GM18507 (cell line): Measurements from ENCODE around the gene DEFB129.
"Not testable (repeated sequence)": the region's sequence is repeated elsewhere in the genome, so short reads cannot be mapped to it uniquely, and the experiment has no call there.

Experiments used
- DNase-seq: peaks from one replicate; pipeline ENCODE4 v3.0.0; 2011; ENCODE audit warnings: low read depth; ENCODE audit not compliant: insufficient read length; ENCODE audit errors: extremely low spot score
- FAIRE-seq: peaks from 2 replicates; lab custom pipeline; 2011; peaks lifted over from hg19 to GRCh38; lab: Jason Lieb, UNC

DEFB129 gene

DNA sequence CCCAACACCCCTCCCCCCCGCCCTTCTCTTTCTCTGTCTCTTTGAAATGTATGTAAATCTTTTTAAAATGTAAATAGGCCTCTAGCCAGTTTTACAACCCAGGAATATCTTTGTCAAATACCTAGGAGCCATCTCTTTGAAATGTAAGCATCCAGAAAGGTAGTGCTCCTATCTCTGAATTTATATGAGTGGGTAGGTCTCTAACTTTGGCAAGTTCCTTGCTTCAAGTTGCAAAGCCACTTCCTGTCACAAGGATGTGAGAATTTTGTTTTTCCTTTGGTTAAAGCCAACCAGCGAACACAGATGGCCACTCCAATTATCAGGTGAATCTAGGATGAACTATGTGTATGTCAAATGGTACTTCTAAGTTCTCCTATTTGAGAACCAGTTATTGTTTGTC is 24.3 kb downstream of the DEFB129 start:
- no peak for DNase-seq

DNA sequence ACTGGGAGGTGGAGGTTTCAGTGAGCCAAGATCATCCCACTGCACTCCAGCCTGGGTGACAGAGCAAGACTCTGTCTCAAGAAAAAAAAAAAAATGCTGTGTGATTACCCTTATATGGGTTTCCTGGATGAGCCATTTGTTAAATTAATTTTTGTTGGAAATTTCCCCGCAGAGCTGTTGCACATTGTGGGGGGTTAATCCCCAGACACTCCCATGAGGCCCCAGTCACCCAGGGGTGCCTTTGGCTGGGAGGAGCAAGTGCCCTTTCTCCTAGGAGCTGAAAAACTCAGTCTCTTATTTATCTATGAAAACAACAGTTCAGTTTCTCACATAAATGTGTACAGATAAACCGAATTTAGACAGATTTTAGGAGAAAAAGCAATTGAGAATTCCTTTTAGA is 25.7 kb downstream of the DEFB129 start:
- no peak for FAIRE-seq

More for the DNA sequence above, 24.3 kb downstream of the DEFB129 start:
- no peak for FAIRE-seq

GRCh38 chr20:253447-253846 is 26.4 kb downstream of the DEFB129 start:
- not testable (repeated sequence) for DNase-seq, FAIRE-seq

More for the DNA sequence above, 25.7 kb downstream of the DEFB129 start:
- DNase-seq: no peak

DNA sequence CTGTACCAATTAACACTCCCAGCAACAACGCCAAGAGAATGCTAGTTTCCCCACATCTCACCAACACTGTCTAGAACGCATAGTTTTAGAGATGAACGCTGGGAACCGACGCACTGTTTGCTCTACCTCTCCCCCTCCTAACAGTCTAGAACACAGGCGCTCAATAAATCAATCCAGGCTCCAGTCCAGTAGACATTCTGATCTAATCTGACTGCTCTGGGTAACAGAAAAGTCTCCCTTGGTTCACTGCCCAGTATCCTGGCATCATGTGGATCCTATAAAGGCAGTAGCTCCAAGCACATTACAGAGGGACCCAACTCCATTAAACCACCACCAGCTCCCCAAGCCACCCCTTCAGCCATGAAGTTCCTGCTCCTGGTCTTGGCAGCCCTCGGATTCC is 30.4 kb downstream of the DEFB129 start, which contains the start of gene DEFB132:
Gene DEFB132 (plus strand): TSS at position 306 of the 400 bp plus-strand sequence. CDS start 55 bp downstream, at position 361.
- DNase-seq (no peak), FAIRE-seq (no peak)

GRCh38 chr20:258269-258858 is 31.3 kb downstream of the DEFB129 start:
- DNase-seq: no peak
- no peak for FAIRE-seq

DNA sequence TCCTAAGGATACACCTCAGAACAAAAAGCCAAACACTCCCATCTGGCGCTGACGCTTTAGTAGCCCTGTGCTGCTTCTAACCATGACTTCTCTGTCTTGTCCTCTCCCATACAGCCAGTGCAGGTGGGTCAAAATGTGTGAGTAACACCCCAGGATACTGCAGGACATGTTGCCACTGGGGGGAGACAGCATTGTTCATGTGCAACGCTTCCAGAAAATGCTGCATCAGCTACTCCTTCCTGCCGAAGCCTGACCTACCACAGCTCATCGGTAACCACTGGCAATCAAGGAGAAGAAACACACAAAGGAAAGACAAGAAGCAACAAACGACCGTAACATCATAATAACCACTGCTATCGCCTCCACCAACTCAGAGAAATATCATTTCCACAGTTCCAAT is 31.9 kb downstream of the DEFB129 start:
- FAIRE-seq: no peak

DNA sequence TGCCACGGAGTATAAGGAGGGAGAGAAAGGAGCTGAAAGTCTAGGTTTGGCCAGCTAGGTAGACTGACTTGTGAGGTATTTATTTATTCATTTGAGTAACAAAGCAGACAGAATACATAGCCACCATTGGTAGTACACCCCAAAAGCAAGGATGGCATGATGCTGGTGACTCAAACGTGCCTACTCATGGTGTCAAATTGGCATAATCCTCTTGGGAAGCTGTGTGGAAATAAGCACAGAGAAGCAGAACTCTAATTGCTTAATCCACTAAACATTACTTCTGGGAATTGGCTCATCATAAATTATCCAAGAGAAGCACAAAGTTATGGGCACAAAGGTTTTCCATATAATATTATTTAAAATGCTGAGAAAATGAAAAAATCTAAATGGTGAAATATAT is 32.9 kb downstream of the DEFB129 start:
- no peak for FAIRE-seq

More for the DNA sequence above, 31.9 kb downstream of the DEFB129 start:
- DNase-seq: no peak

DNA sequence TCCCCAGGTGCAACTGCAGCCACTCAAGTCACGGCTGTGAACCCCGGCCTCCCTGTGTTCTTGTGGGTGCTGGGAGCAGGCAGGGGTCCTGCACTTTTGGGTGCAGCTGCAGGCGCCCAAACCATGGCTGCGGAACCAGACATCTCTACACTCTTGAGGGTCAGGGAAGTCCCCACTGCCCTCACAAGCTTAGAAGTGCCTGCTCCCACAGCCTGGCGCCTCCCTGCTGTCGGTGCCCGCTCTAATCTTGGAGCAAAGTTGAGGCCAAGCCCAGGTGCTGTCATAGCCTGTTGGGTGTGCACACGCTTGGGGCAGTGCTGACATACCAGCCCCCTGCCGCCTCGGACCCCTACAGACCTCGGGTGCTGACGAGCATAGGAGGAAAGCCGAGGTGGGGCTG is 36.6 kb downstream of the DEFB129 start:
- DNase-seq: no peak
- FAIRE-seq: no peak

More for the DNA sequence above, 32.9 kb downstream of the DEFB129 start:
- DNase-seq: no peak

- DNase-seq: peak; percentile 88
- FAIRE-seq: peak; percentile 89
Observed at GRCh38 chr20:266596-267562, 39.8 kb downstream of the DEFB129 start.

DNA sequence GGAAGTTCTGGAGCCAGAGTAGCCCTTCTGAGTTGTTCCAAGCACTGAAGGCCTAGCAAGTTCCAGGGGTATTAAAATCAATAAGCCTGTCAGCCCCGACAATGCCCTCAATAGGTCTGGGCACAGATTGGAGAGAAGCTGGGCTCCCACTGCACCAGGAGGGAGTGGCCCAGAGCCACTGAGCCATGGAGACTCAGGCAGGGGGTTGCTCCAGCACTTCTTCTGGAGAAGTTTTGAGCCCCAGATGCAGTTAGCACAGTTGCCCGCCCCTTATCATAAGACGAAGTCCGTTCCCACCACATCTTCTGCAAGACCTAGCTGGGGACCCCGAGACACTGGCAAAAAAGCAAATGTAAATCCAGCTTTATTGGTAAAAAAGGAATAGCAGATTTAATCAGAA is 43.5 kb downstream of the DEFB129 start:
- DNase-seq (no peak), FAIRE-seq (no peak)

- FAIRE-seq (no peak), DNase-seq (no peak)
Observed at GRCh38 chr20:271069-271468, 44.0 kb downstream of the DEFB129 start.

DNA sequence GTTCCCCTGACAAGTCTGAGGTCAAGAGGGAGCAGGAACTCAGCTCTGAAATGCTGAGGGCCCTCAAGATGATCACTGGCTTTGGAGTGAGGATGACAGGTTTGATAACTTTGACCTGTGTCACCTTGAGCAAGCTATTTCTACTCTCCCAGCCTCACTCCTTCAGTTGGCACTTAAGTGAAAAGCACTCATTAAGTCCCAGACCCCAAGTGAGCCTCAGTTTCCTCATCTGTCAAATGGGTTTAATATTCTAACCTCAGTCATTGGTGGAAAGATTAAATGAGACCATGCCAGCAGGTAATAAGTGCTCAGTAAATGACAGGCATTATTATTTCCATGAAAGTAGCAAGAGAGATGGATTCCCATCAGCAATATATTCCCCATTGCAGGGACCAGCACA is 44.5 kb downstream of the DEFB129 start:
- DNase-seq (no peak), FAIRE-seq (no peak)

DNA sequence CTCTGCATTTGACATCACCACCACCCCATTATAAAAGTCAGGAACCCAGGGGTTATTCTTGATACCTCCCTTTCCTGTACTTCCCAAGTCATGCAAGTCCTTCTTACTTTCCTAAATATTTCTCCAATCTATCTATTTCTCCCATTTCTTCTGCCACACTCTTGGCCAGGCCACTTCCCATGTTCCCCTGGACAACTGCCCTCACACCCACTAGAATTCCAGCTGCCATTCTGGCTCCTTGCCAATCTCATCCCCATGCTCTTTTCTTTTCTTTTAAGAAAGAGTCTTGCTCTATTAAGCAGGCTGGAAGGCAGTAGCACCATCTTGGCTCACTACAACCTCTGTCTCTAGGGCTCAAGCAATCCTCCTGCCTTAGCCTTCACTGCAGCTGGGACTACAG is 45.7 kb downstream of the DEFB129 start:
- no peak for FAIRE-seq
- no peak for DNase-seq

- DNase-seq (no peak), FAIRE-seq (no peak)
Observed at GRCh38 chr20:273884-274283, 46.8 kb downstream of the DEFB129 start.

DNA sequence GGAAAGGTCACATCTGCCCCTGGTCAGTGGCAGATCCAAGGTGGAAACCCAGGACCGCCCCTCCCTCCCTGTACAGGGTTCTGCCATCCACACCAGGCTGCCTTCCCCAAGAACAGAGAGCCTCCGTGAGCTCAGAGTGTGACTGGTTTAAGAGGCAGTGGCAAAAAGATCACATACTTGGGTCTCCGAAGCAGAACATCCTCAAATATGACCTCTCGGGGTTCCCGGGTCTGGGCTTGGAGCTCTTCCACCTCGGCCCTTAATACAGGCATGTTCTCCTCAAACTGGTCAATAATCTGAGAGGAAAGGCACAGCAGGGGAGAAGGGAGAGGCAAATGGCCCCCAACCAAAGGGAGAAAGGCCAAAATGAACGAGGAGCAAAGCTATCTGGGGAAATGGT is 48.7 kb downstream of the DEFB129 start:
- no peak for DNase-seq
- FAIRE-seq: no peak

- DNase-seq: no peak
- FAIRE-seq: no peak
Observed at GRCh38 chr20:276620-277495, 49.8 kb downstream of the DEFB129 start.

- DNase-seq (no peak), FAIRE-seq (no peak)
Observed at GRCh38 chr20:277496-277781, 50.4 kb downstream of the DEFB129 start.

DNA sequence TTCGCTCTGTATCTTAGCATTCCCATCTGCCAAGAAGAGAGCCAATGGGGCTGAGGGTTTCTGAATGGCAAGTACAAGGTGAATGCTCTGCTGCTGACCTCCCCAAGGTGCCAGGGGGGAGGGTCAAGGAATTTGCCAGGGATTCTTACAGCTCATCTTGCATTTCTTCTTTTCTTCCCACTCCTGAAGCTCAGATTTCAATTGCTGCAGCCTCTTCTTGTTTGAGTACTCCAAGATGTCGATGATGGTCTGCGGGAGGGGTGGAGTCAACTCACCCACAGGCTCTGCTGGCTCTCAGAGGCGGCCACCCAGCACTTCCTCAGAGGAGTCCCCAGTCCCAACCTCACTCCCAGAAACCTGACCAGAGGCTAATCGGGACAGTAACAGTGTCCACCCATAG is 51.1 kb downstream of the DEFB129 start:
- no peak for FAIRE-seq
- DNase-seq: no peak

DNA sequence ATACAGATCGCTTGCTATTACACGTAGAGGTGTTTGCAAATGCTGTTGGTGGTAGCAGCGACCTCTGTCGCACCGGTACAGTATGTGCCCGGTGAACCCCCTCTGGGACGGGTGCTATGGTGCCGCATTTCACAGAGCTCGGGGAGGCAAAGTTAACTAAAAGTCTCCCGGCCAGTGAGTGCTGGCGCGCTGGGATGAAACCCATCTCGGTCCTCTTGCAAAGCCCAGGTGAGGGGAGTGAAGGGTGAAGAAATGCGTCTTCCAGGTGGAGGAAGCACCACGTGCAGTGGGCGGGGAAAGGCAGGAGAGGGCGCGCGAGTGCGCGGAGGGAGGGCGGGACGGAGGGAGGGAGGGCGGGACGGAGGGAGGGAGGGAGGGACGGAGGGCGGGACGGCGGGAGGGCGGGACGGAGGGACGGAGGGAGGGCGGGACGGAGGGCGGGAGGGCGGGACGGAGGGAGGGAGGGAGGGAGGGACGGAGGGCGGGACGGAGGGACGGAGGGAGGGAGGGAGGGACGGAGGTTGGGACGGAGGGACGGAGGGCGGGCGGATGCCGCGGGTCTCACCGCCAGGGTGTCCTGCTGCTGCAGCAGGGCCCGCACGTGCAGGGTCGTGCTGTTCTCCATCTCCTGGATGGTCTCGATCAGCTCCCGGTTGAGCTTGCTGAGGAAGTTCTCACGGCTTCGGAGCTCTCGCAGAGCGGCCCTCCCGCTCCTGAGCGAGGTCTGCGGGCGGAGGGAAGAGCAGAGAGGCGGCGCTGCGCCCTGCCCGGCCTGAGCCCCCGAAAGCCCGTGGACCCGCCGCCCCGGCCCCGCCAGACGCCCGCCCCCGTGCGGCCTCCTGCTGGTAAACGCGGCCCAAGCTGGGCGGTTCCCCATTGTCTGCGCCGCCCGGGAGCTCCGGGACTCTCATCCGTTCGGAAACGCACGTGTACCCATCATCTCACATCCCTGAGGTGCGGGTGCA is 51.8 kb downstream of the DEFB129 start:
- DNase-seq: no peak
- FAIRE-seq: no peak
